HG02571 (cell line): ENCODE results near the gene MAPK7.

ENCODE experiments used
- ATAC-seq: cut with Tn5 transposase; IDR thresholded peaks from one replicate; pipeline ENCODE4 v1.9.1; 2021; ENCODE audit warnings: mild to moderate bottlenecking, moderate library complexity; ENCODE audit not compliant: unreplicated experiment

The MAPK7 gene

DNA sequence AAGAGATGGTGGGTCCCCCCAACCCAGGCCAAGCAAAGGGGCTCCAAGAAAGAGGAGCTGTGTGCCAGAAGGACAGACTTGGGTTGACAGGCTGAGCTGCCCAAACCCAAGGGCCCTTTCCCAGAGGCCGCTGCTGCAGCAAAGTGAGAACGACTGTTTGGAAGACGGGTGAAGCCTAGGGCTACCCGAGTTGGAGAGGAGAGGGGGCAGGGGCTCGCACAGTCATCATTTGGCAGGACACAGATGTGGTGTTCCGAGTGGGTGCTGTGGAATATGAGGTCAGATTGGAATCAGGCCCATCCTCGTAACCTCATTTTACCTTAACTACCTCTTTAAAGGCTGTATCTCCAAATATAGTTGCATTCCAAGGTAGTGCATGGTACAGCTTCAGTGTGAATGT lies 14.0 kb downstream of the MAPK7 start:
- no peak for ATAC-seq

DNA sequence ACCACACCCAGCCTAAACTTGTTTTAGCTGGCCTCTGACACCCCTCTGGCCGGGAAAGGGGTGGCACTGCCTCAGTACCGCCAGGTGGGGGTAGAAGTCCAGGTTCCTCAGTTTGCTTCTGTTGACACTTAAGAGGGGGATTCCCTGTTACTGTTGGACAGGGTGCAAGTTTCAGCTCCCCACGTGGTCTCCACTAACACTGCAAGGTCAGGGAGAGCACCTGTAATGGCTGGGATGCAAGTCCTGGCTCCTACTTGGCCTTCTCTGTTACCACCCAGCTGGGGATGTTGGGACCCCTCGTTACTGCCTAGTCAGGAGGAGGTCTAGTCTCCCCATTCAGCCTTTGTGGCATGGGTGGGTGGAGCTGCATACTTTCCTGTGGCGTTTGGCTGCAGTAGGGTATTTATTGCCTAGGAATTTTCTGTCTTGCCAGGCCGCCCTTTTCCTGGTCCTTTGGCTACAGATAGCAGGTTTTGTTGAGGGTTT lies 19.3 kb downstream of the MAPK7 start:
- ATAC-seq = no peak

DNA sequence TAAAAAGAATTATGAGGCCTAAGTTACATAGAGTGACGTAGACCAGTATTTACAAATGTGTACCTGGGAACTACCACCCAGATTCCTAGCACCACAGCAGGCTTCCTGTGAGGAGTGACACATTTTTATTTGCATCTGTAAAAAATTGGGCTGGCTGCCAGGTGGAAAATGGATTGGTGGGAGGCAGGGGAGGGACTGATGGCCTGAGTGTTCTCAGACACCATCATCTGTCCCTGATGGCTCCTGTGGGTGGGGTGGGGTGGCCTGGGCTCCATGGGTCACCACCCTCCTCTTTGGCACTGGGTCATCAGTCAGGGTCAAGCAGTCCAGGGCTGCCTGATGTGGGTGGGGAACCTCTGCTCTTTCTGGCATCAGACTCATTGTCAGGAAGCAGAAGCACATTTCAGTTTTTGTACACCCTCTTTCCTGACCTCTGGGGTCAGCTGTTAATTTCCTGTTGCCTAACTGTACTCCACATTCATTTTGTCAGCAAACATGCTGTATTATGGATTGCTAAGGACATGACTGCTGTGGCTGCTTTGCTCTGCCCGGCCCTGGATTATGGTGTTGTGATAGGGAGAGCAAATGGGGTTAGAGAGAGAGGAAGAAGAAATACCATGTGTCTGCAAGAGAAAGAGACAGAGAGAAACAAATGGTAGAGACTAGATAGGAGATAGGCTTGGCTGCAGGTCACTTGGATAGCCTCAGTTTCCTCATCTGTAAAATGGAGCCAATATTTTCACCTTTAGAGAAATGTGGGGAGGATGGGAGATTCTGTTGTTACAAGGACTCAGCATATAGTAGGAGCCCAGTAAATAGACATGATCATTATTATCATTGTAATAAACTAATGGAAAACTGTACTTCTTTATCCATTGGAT lies 20.2 kb downstream of the MAPK7 start:
- no peak for ATAC-seq

DNA sequence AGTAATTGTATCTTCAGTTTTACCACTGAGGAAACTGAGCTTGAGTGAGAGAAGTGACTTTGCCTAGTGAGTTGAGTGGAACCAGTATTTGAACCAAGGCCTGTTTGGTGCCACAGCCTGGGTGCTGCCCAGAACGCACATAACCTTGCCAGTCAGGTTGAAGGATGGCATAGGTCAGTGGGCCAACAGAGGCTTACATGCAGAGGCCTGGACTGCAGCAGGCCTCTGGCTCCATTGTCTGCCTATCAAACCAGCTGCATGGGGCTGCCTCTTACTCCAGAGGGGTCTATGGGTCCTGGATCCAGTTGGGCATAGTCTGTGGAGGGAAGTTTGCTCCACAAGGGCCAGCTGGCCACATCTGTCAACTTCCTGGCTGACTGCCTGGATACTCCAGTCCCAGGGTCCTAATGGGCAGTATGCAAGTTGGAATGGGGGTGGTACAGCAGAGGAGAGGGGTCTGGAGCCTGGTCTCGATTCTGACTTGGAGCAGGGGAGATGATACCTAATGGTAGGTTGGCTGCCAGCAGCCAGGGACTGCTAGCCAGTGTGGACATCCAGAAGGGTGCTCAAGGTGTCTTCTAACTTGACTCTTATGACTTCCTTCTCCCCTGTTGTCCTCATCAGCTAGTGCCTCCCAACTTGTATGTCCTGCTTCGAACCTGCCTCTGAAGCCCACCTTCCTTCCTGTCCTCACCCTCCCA lies 21.6 kb downstream of the MAPK7 start:
- no peak for ATAC-seq

DNA sequence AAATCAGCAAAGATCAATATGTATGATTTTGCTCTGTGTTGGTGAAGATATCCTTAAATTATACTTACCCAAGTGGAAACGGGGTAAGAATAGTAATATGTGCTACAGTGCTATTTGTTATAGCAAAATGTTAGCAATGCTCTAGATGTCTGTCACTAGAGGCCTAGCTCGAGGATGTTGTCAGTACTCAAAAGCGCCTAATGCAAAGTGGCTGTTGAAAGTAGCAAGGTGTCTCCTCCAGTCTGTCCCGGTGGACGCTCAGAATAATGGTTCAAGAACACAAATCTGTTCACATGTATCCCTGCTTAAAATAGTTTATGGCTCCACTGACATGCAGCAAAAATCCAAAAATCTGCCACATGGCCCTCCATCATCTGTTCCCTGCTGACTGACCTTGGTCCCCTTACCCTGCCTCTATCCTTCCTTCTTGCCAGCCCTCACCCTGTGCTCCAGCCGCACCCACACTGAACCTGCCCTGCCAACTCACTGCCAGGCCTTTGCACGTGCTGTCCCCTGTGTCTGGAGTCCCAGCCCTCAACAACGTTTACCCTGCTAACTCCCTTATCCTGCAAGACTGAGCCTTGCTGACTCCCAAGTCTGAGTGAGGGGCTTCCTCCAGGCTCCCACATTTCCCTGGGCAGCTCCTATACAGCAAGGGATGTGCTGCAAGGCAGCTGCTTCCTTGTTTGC lies 23.2 kb downstream of the MAPK7 start:
- no peak for ATAC-seq

DNA sequence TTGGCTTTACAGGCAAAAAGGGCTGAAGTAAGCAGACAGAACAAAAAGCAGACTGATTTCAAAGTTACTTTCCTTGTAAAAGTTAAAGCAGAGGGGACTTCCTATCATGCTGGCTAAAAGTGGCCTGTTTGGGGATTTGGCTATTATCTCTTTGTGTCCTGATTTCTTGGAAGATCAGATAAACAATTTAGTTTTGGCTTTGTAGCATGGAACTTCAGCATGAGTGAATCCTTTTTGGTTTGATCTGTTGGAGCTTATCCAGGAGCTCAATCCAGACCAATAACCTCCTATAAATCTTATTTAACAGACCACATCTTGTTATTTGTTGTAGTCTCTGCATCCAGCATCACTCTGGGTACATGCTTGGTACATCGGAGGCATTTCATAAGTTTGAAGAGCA lies 23.9 kb downstream of the MAPK7 start:
- no peak for ATAC-seq

DNA sequence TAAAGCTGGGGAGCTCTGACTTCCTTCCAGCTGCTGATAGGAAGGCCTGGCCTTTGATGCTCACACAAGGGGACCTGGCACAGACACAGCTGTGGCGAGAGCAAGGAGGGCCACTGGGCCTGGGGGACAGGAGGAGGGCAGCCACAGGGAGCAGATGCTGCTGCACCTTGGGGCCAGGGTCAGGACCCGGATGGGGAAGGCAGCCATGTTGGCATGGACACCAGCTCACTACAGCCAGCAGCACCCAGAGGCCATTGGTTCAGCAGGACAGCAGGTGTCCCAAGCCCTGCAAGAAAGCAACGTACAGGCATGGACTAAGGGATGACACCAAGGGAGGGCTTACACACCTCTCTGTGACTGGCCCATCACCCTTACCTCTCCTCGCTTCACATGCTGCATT lies 24.7 kb downstream of the MAPK7 start:
- no peak for ATAC-seq

DNA sequence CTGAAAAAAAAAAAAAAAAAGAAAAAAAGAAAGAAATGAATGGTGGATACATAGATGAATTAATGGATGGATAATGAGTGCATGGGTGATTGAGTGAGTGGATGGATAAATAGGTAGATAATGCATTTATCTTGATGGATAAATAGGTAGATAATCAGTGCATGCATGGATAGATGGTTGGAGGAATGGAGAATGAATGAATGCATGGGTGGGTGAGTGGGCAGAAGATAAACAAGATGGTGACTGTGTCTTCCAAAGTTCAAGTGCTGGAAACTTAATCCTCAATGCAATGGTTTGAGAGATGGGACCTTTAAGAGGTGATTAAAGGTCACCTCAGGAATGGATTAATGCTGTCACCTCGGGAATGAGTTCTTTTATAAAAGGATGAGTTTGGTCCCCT lies 26.0 kb downstream of the MAPK7 start:
- no peak for ATAC-seq

DNA sequence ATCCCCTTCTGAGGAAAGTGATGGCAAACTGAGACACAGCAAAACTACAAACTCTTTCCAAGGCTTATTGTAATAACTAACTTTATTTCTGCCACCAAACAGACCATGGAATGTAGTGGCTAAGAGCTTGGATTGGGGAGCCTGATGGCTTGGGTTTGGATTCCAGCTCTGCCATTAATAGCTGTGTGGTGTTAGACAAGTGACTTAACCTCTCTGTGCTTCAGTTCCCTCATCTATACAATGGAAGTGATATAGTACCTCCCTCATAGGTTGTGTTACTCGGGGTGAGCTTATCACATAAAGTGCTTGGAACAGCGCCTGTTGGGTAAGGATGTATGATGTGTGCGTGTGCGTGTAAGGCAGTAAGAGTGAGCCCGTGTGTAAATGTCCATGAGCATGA lies 26.8 kb downstream of the MAPK7 start:
- ATAC-seq = no peak

DNA sequence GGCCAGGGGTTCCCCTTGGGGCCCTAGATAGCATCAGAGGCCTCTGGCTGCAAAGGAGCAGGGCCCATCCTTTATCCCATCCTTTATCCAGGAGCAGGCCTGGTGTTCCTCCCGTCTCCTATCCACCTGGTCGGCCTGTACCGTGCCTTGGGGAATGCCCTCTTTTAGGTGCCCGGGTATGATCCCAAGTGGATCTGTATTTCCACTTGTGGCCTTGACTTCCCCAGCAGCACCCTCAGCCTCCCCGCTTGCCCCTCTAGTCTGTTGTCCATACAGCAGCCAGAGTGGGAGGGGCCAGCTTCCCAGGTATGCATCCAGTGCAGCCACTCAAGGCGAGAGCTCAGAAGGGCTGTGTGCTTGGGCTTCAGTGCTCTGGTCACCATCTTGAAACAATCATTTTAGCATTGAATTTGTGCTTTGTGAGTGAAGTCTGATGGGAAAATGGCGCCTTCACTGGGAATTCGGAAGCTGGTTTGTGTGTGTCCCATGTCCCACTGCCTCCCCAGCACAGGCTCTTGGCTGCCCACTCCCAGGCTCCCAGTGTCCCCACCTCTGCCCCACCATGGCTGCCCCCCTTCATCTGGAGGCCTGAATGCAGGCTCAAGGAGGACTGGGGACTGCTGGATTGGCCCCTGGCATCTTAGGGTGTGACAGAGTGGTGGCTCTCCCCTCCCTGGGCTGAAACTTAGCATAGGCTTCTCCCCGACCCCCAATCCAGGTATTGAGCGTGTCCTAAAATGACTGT lies 29.5 kb downstream of the MAPK7 start:
- no peak for ATAC-seq

DNA sequence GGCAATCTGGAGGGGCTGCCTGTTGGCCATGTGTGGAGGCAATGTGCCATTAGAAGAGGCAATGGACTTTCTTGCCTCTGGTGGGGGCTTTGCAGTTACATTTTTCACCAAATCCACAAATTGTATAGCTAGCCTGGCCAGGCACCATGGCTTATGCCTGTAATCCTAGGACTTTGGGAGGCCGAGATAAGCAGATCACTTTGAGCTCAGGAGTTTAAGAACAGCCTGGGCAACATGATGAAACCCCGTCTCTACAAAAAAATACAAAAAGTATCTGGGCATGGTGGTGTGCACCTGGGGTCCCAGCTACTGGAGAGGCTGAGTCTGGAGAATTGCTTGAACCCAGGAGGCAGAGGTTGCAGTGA lies 30.0 kb downstream of the MAPK7 start:
- no peak for ATAC-seq

DNA sequence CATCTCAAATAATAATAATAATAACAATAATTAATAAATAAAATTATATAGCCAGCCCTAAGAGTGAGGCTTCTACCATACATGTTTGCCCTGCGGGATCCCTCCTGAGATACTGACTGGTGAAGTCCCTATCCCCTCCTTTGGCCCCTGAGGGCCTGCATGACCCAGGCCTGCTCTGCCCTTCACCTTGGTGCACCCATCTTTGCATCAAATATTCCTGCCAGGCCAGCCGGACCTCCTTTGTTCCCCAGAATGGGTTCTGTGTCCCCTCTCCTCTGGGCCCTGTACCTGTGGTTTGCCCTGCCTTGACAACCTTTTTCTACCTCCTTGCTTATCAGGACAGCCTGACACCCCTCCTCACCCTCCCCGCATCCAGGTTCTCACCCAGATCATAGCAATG lies 30.8 kb downstream of the MAPK7 start:
- ATAC-seq = no peak

DNA sequence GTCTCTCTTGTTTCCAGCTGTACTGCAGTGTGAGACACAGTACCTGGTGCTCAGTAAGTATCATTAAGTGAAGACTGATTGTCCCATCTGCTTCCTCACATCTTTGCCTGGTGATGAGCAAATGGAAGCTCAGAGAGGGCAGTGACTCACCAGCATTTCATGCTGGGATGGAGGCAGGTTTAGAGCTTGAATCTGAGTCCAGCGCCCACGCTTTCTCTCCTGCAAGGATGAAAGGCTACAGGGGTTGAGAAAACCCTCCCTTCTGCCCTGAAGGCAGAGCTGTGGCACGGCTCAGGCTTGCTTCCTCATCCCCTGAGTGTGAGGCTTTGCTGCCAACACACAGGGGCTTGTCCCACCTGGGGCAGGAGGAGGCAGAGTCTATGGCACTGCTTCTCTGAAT lies 31.2 kb downstream of the MAPK7 start:
- no peak for ATAC-seq

DNA sequence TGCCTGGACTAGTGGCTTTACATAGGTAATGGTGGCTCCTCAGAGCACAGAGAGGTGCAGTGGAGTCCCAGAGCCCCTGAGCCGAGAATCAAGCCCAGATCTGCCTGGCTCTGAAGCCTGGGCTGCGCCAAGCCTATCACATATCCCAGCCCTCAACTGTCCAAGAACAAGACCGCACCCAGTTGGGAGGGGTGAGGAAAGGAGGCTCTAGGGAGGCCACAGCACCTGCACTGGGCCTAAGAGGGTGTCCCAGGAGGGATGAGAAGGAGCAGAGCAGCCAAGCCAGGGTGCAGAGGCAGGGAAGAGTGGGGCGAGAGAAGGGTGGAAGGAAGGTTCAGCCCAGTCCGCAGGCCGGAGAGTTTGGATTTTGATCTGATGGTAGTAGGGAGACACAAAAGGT lies 31.8 kb downstream of the MAPK7 start:
- no peak for ATAC-seq

DNA sequence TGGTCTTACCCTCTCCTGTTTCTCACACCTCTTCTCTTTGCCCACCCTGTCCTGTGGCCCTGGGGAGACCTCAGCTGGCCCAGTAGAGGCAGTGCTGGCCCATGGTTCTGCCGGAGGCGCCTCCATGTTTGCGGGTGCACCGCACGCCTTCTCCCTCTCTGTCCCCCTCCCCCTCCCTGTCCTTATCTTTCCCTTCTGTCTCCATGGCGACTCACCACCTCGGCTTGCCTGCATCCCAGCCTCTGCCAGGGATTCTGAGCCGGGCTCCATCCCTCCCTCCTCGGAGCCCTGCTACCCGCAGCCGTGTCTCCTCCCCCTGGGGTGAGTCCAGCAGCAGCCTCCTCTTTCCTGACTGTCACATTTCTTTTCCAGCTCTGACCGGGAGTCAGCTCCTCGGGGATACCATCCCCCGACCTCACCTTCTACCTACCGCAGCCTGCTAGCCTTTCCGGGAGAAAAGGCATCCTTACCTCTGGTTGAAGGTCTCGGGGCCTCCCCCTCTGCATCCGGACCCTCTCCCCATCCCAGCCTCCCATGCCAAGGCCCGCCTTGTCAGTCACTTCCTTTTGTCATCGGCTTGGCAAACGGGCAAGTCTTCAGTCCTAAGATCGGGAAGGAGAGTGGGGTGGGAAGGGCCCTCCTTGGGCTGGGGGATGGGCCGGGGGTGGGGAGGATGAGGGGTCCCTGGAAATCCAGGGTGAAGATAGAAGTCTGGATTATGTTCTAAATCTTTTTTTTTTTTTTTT lies 32.8 kb downstream of the MAPK7 start, which contains the start of gene RNF112:
Gene RNF112, plus strand, starts transcription at position 358 of the 746 bp plus-strand sequence. Its CDS starts 177 bp downstream, at position 535.
- ATAC-seq = no peak

DNA sequence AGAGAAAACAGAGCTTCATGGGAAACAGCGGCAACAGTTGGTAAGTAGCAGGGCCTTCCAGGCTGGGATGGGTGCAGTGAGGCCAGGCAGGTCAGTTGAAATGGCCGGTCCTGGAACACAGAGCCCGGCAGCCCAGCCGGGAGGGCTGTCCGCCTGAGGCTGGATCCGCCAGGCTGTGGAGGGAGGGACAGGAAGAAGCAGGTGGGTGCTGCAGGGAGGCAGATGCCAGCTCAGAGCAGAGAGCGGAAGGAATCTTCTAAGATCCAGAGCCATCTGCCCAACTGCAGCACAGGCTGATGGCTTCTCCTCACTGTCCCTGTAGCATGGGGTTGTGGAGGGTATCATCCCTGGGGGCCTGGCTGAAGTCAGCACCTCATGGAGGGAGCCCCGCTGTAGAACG lies 33.3 kb downstream of the MAPK7 start:
- no peak for ATAC-seq

DNA sequence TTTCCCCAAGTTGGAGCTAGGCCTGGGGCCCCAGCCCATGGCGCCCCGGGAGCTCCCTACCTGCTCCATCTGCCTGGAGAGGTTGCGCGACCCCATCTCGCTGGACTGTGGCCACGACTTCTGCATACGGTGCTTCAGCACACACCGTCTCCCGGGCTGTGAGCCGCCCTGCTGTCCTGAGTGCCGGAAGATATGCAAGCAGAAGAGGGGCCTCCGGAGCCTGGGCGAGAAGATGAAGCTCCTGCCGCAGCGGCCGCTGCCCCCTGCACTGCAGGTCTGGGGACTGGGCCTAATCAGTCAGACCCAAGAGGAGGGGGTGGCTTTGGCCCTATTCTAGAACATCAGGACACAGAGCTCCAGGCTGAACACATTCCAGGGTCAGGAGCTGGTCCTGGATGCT lies 34.2 kb downstream of the MAPK7 start:
- no peak for ATAC-seq

DNA sequence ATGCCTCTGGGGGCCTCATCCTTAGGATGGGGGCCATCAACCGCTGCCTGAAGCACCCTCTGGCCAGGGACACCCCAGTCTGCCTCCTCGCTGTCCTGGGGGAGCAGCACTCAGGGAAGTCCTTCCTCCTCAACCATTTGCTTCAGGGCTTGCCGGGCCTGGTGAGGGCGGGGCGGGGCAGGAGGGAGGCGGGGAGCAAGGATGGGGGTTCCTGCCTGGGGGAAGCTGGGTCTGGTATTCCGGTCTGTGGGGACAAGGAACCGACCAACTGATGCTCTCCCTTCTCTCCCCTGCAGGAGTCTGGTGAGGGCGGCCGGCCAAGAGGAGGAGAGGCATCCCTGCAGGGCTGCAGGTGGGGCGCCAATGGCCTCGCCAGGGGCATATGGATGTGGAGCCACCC lies 34.7 kb downstream of the MAPK7 start:
- ATAC-seq = no peak

DNA sequence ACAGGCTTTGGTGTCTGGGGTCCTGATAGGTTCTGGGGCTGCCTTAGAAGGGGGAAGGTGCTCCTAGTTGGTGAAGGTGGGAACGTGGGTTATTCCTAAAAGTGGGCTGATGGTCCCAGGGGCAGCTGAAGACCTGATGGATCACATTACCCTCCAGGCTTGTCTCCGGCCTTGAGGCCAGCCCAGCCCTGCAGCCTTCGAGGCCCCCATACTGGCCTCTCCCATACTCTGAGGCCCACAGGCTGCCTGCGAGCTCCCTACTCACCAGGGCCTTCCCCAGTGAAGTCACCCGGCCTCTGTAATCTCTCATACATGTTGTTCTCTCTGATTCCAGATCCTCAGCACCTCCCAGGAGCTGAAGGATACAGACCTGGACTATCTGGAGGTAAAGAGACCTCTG lies 35.5 kb downstream of the MAPK7 start:
- ATAC-seq = no peak
